Panc1 (cell line): ENCODE data around the gene ZKSCAN3. TPM values are rescaled to one million over a fixed set of nuclear protein-coding genes. Genes with fewer than 3 reads are reported as not detected.
A peak's percentile ranks its signal among the peaks of the same experiment; 100 is the strongest.

Experiments
- ATAC-seq: fragments of 200-7000 bp; cut with Tn5 transposase; 2 replicates; pipeline ENCODE4 v1.9.1; 2020; ENCODE audit warnings: mild to moderate bottlenecking, moderate library complexity
- BruUV-seq: library from RNA; stranded (reverse); fragments of 400-500 nt; replicated peaks from 2 replicates; lab custom pipeline; 2021; lab: Mats Ljungman, UMichigan
- CTCF ChIA-PET: fragments of 300-600 bp; sonication (Branson Sonifier 250); formaldehyde crosslinking; loops from one replicate; lab custom pipeline; 2022; ENCODE audit warnings: antibody characterized with exemption; lab: Charles Lee
- POLR2A ChIA-PET: fragments of 300-600 bp; sonication (Branson Sonifier 250); formaldehyde crosslinking; loops from one replicate; lab custom pipeline; 2022; ENCODE audit warnings: antibody characterized with exemption; lab: Charles Lee
- DNase-seq: peaks from one replicate; pipeline ENCODE4 v3.0.0-alpha.2; 2010; ENCODE audit warnings: low read depth, low spot score
- H3K27ac ChIP-seq: 2 replicates; pipeline ENCODE4 v1.5.1; 2011; ENCODE audit warnings: mild to moderate bottlenecking, low read length, inconsistent platforms
- H3K27me3 ChIP-seq: fragments of 200-500 bp; sonication (Bioruptor generic); 2 replicates; pipeline ENCODE4 v1.6.0; 2014; ENCODE audit warnings: low read length, inconsistent platforms; ENCODE audit not compliant: control insufficient read depth, insufficient read depth
- H3K36me3 ChIP-seq: fragments of 200-500 bp; sonication (Bioruptor generic); 2 replicates; pipeline ENCODE4 v1.5.1; 2014; ENCODE audit warnings: inconsistent platforms, mild to moderate bottlenecking, low read length, moderate library complexity; ENCODE audit not compliant: control insufficient read depth, insufficient read depth
- H3K4me1 ChIP-seq: 2 replicates; pipeline ENCODE4 v1.5.1; 2011; ENCODE audit warnings: inconsistent platforms, mild to moderate bottlenecking, low read length, moderate library complexity; ENCODE audit not compliant: control insufficient read depth, insufficient read depth
- H3K4me3 ChIP-seq, 2 experiments: 2 replicates each; pipeline ENCODE4 v1.5.1; 2011 to 2012; ENCODE audit warnings: low read depth in 2 of 2, low read length in 2 of 2, mild to moderate bottlenecking in 2 of 2, inconsistent platforms in 1 of 2, moderate library complexity in 1 of 2
- H3K9me3 ChIP-seq: fragments of 200-500 bp; sonication (Bioruptor generic); 2 replicates; pipeline ENCODE4 v1.5.1; 2014; ENCODE audit warnings: low read depth, mild to moderate bottlenecking, inconsistent platforms, low read length, moderate library complexity; ENCODE audit not compliant: control insufficient read depth, insufficient read depth
- POLR2AphosphoS5 ChIP-seq: IDR thresholded peaks from 2 replicates; pipeline ENCODE4 v1.6.1; 2012; ENCODE audit warnings: mild to moderate bottlenecking, low read depth, low read length, moderate library complexity
- SIN3A ChIP-seq: IDR thresholded peaks from 2 replicates; pipeline ENCODE4 v1.6.1; 2012; ENCODE audit warnings: low read depth, mild to moderate bottlenecking, low read length, moderate library complexity, borderline replicate concordance; ENCODE audit not compliant: insufficient read depth
- TCF7L2 ChIP-seq: IDR thresholded peaks from 2 replicates; pipeline ENCODE4 v1.6.1; 2011; ENCODE audit warnings: mild to moderate bottlenecking, low read depth, low read length, inconsistent platforms
- in situ Hi-C: cut with HindIII; loops from 2 replicates; pipeline ENCODE4 v1.10.0; 2016; ENCODE audit warnings: low sequenced_read_pairs, low pct_unique_long_range_greater_than_20kb
- intact Hi-C: fragments of 100-400 bp; cut with micrococcal nuclease; formaldehyde crosslinking; loops from one replicate; pipeline ENCODE4 v1.10.0; 2022; ENCODE audit not compliant: unreplicated experiment
- total RNA-seq: library from RNA; stranded (reverse); gene quantifications from one replicate; pipeline ENCODE4 v1.2.1, GENCODE V29; 2021; ENCODE audit not compliant: unreplicated experiment
- TF ChIP-seq, protein P1 (sequence below), 2 experiments: IDR thresholded peaks; 2 replicates each; pipeline ENCODE4 v1.6.1; 2011 to 2012; ENCODE audit warnings: low read depth in 2 of 2, control low read depth in 1 of 2, low read length in 1 of 2, mild to moderate bottlenecking in 1 of 2, moderate library complexity in 1 of 2; ENCODE audit not compliant: insufficient read depth in 1 of 2
- TF ChIP-seq, protein P2 (sequence below): fragments of 450-650 bp; IDR thresholded peaks from 2 replicates; pipeline ENCODE4 v1.5.1; 2017; ENCODE audit warnings: mild to moderate bottlenecking

Gene ZKSCAN3
- total RNA-seq, 1 experiment from 2014 or later: 7.0 TPM

DNA sequence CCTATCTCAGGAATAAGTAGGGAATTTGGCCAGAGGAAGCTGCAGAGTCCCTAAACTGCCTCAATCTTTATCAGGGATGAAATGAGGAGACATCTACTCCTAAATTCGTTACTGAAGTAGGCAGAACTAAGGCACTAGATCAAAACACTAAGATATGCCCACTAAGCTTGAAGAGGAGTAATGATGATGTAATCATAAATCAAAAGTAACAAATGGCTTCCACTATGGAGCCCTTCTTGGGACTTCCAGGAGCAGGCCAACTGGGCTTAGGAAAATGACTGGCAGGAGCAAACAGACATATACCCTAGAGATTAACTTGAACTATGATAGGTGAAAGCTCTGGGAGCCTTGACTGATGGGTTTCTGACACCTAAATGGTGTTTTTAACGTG is 34.4 kb downstream of the ZKSCAN3 start:
- no TSS peak for BruUV-seq
- H3K4me1 ChIP-seq: peaks cover 15% of the 10 kb centered on the region
- H3K27me3 ChIP-seq: no peaks in the 10 kb centered on the region
- peaks cover 9% of the 10 kb centered on the region; the same call in 1 of the 2 replicates for H3K9me3 ChIP-seq
- no peak for ATAC-seq
- in situ Hi-C loops: no loop called here
- POLR2A ChIA-PET: interaction anchor here (0.6 kb wide), 1 partner anchor 9 kb away, joined by 3 read pairs; no protein-coding TSS in a partner anchor
- H3K27ac ChIP-seq: peak overlapping the region; percentile 98
- H3K36me3 ChIP-seq: no peaks in the 10 kb centered on the region; the same call in 1 of the 2 replicates
- intact Hi-C loops: no loop called here
- CTCF ChIA-PET: interaction anchor here (0.5 to 2.1 kb wide), 4 partner anchors 14 to 403 kb away, joined by 3 to 8 read pairs (median 3); no protein-coding TSS in a partner anchor
- no peak for DNase-seq
- H3K4me3 ChIP-seq: no peak overlapping the region
- no peak for TF ChIP-seq POLR2AphosphoS5
- TF ChIP-seq, protein P1, sequence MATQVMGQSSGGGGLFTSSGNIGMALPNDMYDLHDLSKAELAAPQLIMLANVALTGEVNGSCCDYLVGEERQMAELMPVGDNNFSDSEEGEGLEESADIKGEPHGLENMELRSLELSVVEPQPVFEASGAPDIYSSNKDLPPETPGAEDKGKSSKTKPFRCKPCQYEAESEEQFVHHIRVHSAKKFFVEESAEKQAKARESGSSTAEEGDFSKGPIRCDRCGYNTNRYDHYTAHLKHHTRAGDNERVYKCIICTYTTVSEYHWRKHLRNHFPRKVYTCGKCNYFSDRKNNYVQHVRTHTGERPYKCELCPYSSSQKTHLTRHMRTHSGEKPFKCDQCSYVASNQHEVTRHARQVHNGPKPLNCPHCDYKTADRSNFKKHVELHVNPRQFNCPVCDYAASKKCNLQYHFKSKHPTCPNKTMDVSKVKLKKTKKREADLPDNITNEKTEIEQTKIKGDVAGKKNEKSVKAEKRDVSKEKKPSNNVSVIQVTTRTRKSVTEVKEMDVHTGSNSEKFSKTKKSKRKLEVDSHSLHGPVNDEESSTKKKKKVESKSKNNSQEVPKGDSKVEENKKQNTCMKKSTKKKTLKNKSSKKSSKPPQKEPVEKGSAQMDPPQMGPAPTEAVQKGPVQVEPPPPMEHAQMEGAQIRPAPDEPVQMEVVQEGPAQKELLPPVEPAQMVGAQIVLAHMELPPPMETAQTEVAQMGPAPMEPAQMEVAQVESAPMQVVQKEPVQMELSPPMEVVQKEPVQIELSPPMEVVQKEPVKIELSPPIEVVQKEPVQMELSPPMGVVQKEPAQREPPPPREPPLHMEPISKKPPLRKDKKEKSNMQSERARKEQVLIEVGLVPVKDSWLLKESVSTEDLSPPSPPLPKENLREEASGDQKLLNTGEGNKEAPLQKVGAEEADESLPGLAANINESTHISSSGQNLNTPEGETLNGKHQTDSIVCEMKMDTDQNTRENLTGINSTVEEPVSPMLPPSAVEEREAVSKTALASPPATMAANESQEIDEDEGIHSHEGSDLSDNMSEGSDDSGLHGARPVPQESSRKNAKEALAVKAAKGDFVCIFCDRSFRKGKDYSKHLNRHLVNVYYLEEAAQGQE (IDR thresholded peaks at IDR 0.05; ENCODE audit: insufficient read depth in 1 of 2, low read depth in 2 of 2, low read length in 1 of 2): no peak
- TF ChIP-seq TCF7L2: no peak
- TF ChIP-seq SIN3A: no peak
- TF ChIP-seq, protein P2, sequence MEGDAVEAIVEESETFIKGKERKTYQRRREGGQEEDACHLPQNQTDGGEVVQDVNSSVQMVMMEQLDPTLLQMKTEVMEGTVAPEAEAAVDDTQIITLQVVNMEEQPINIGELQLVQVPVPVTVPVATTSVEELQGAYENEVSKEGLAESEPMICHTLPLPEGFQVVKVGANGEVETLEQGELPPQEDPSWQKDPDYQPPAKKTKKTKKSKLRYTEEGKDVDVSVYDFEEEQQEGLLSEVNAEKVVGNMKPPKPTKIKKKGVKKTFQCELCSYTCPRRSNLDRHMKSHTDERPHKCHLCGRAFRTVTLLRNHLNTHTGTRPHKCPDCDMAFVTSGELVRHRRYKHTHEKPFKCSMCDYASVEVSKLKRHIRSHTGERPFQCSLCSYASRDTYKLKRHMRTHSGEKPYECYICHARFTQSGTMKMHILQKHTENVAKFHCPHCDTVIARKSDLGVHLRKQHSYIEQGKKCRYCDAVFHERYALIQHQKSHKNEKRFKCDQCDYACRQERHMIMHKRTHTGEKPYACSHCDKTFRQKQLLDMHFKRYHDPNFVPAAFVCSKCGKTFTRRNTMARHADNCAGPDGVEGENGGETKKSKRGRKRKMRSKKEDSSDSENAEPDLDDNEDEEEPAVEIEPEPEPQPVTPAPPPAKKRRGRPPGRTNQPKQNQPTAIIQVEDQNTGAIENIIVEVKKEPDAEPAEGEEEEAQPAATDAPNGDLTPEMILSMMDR: no peak

DNA sequence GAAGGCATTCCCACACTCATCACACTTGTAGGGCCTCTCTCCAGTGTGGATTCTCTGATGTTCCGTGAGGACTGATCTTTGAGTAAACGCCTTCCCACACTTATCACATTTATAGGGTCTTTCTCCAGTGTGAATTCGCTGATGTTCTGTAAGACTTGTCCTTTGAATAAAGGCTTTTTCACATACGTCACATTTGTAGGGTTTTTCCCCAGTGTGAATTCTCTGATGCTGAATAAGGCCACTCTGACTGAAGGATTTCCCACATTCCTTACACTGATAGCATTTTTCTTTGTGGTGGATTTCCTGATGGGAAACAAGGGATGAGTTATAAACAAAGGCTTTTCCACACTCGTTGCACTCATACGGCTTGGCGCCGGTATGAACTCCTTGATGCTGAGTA is 40.9 kb downstream of the ZKSCAN3 start:
- in situ Hi-C loops: no loop called here

More for the DNA sequence above, 40.9 kb downstream of the ZKSCAN3 start:
- Histone ChIP-seq H3K27me3 (no peaks in the 10 kb centered on the region), H3K27ac (no peak overlapping the region), H3K9me3 (peaks cover 12% of the 10 kb centered on the region; the same call in 1 of the 2 replicates), H3K36me3 (no peaks in the 10 kb centered on the region), H3K4me3 (no peak overlapping the region), H3K4me1 (no peaks in the 10 kb centered on the region)
- TF ChIP-seq SIN3A (no peak), POLR2AphosphoS5 (no peak), TCF7L2 (no peak)
- TF ChIP-seq, protein P2: no peak
- TF ChIP-seq, protein P1 (IDR thresholded peaks at IDR 0.05; ENCODE audit: insufficient read depth in 1 of 2, low read depth in 2 of 2, low read length in 1 of 2): no peak
- intact Hi-C loops: loop anchor here (10.0 kb wide), 1 partner anchor 294 kb away; no protein-coding TSS in a partner anchor
- DNase-seq (no peak), ATAC-seq (no peak)
- ChIA-PET CTCF (no interaction called here), POLR2A (no interaction called here)
- no TSS peak for BruUV-seq
